ENCODE results near the gene STXBP4.

DNA sequence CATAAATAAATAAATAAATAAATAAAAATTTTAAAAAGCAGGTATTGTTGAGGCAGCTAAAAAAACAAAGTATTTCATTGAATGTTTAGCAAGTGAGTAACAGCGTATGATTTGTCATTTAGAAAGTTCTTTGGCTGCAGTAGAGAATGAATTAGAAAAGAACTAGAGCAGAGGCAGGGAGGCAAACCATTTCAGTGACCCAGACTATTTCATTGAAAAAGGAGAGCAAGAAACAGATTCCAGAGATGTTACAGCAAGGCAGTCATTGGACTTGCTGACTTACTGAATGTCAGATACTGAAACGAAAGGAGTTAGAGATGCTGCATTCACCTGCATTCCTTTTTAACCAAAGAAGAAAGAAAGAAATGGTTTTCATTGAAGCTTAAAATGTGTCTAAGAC is 190.7 kb downstream of the STXBP4 start:
- no peak for TF ChIP-seq GLIS3 (CRISPR knock-in tag; IDR thresholded peaks at IDR 0.05)
- TF ChIP-seq, protein P1, sequence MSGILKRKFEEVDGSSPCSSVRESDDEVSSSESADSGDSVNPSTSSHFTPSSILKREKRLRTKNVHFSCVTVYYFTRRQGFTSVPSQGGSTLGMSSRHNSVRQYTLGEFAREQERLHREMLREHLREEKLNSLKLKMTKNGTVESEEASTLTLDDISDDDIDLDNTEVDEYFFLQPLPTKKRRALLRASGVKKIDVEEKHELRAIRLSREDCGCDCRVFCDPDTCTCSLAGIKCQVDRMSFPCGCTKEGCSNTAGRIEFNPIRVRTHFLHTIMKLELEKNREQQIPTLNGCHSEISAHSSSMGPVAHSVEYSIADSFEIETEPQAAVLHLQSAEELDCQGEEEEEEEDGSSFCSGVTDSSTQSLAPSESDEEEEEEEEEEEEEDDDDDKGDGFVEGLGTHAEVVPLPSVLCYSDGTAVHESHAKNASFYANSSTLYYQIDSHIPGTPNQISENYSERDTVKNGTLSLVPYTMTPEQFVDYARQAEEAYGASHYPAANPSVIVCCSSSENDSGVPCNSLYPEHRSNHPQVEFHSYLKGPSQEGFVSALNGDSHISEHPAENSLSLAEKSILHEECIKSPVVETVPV (CRISPR knock-in tag; IDR thresholded peaks at IDR 0.05), result no peak
- TF ChIP-seq ISL1 (CRISPR knock-in tag; IDR thresholded peaks at IDR 0.05), result no peak
- TF ChIP-seq, protein P2, sequence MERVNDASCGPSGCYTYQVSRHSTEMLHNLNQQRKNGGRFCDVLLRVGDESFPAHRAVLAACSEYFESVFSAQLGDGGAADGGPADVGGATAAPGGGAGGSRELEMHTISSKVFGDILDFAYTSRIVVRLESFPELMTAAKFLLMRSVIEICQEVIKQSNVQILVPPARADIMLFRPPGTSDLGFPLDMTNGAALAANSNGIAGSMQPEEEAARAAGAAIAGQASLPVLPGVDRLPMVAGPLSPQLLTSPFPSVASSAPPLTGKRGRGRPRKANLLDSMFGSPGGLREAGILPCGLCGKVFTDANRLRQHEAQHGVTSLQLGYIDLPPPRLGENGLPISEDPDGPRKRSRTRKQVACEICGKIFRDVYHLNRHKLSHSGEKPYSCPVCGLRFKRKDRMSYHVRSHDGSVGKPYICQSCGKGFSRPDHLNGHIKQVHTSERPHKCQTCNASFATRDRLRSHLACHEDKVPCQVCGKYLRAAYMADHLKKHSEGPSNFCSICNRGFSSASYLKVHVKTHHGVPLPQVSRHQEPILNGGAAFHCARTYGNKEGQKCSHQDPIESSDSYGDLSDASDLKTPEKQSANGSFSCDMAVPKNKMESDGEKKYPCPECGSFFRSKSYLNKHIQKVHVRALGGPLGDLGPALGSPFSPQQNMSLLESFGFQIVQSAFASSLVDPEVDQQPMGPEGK (CRISPR knock-in tag; IDR thresholded peaks at IDR 0.05; ENCODE audit: borderline replicate concordance), result no peak
- no peak for TF ChIP-seq ZC3H10 (CRISPR knock-in tag; IDR thresholded peaks at IDR 0.05)
- no peak for TF ChIP-seq ZFP30 (CRISPR knock-in tag; IDR thresholded peaks at IDR 0.05)
- TF ChIP-seq ESRRG (CRISPR knock-in tag; IDR thresholded peaks at IDR 0.05), result no peak
- TF ChIP-seq ZNF70 (CRISPR knock-in tag; IDR thresholded peaks at IDR 0.05), result no peak
- TF ChIP-seq, protein P3, sequence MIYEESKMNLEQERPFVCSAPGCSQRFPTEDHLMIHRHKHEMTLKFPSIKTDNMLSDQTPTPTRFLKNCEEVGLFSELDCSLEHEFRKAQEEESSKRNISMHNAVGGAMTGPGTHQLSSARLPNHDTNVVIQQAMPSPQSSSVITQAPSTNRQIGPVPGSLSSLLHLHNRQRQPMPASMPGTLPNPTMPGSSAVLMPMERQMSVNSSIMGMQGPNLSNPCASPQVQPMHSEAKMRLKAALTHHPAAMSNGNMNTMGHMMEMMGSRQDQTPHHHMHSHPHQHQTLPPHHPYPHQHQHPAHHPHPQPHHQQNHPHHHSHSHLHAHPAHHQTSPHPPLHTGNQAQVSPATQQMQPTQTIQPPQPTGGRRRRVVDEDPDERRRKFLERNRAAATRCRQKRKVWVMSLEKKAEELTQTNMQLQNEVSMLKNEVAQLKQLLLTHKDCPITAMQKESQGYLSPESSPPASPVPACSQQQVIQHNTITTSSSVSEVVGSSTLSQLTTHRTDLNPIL (CRISPR knock-in tag; IDR thresholded peaks at IDR 0.05; ENCODE audit: low read depth), result no peak
- TF ChIP-seq RARB (CRISPR knock-in tag; IDR thresholded peaks at IDR 0.05), result no peak
